CD14-positive monocyte (primary cell): ENCODE results near the gene PAQR8. TPM values are rescaled to one million over a fixed set of nuclear protein-coding genes. Genes with fewer than 3 reads are reported as not detected.

Experiments
- DNase-seq, 3 donors: peaks; one replicate each; pipeline ENCODE4 v3.0.0-alpha.2; 2011 to 2022
- H2AFZ ChIP-seq: 2 replicates; pipeline ENCODE4 v1.6.0; 2012; ENCODE audit warnings: mild to moderate bottlenecking, low read depth, low read length, inconsistent platforms; ENCODE audit not compliant: insufficient read depth, poor library complexity, severe bottlenecking
- H3K27ac ChIP-seq, 2 donors: 1 replicate in 1 of 2; 2 replicates in 1 of 2; pipeline ENCODE4 v1.5.1; 2012 to 2013; ENCODE audit warnings: low read length in 2 of 2, control low read depth in 1 of 2, inconsistent platforms in 1 of 2, low read depth in 1 of 2, mild to moderate bottlenecking in 1 of 2
- H3K27me3 ChIP-seq, 2 donors: one replicate each; pipeline versions ENCODE4 v1.6.0 to v1.6.1; 2011 to 2013; ENCODE audit warnings: low read length in 2 of 2; ENCODE audit not compliant: control insufficient read depth in 2 of 2, insufficient read depth in 2 of 2
- H3K36me3 ChIP-seq, 2 donors: replicated peaks in 1 of 2; 1 replicate in 1 of 2; 2 replicates in 1 of 2; pipeline versions ENCODE4 v1.5.1 to v1.6.1; 2012 to 2013; ENCODE audit warnings: low read length in 2 of 2, control low read depth in 1 of 2, inconsistent platforms in 1 of 2, mild to moderate bottlenecking in 1 of 2; ENCODE audit not compliant: insufficient read depth in 2 of 2, control insufficient read depth in 1 of 2
- H3K4me1 ChIP-seq, 2 donors: 1 replicate in 1 of 2; 2 replicates in 1 of 2; pipeline versions ENCODE4 v1.5.1 to v1.6.1; 2012 to 2013; ENCODE audit warnings: low read length in 2 of 2, control low read depth in 1 of 2, inconsistent platforms in 1 of 2, mild to moderate bottlenecking in 1 of 2, moderate library complexity in 1 of 2; ENCODE audit not compliant: insufficient read depth in 2 of 2, control insufficient read depth in 1 of 2
- H3K4me2 ChIP-seq: replicated peaks from 2 replicates; pipeline ENCODE3; 2012; ENCODE audit warnings: low read length, moderate library complexity, mild to moderate bottlenecking; ENCODE audit not compliant: poor library complexity, severe bottlenecking; ENCODE audit errors: extremely low read depth
- H3K4me3 ChIP-seq, 3 experiments: fragments of 200-600 bp in 1 of 3; sonication (generic) in 1 of 3; replicated peaks in 1 of 3; 1 replicate in 2 of 3; 2 replicates in 1 of 3; pipeline ENCODE4 v1.5.1; 2011 to 2013; ENCODE audit warnings: low read length in 3 of 3, mild to moderate bottlenecking in 3 of 3, control low read depth in 2 of 3, low read depth in 2 of 3, inconsistent platforms in 1 of 3, moderate library complexity in 1 of 3
- H3K79me2 ChIP-seq: 2 replicates; pipeline ENCODE4 v1.6.0; 2012; ENCODE audit warnings: mild to moderate bottlenecking, control low read depth, inconsistent platforms, low read length, moderate library complexity; ENCODE audit not compliant: insufficient read depth
- H3K9ac ChIP-seq: 2 replicates; pipeline ENCODE4 v1.6.0; 2017; ENCODE audit warnings: low read length, mild to moderate bottlenecking; ENCODE audit not compliant: insufficient read depth, poor library complexity, severe bottlenecking
- H3K9me3 ChIP-seq, 2 donors: replicated peaks in 1 of 2; 1 replicate in 1 of 2; 2 replicates in 1 of 2; pipeline versions ENCODE4 v1.5.1 to v1.6.1; 2012 to 2013; ENCODE audit warnings: low read length in 2 of 2, control low read depth in 1 of 2; ENCODE audit not compliant: control insufficient read depth in 1 of 2, insufficient read depth in 1 of 2
- H4K20me1 ChIP-seq: 2 replicates; pipeline ENCODE4 v1.6.0; 2012; ENCODE audit warnings: mild to moderate bottlenecking, low read length, control low read depth, moderate library complexity; ENCODE audit not compliant: insufficient read depth
- H3K27ac Mint-ChIP-seq, 7 donors: one replicate each; pipeline ENCODE4 v1.8.0; 2020; ENCODE audit warnings: mild to moderate bottlenecking in 7 of 7, mixed read lengths in 7 of 7, moderate library complexity in 6 of 7, inconsistent platforms in 2 of 7
- H3K27me3 Mint-ChIP-seq, 3 donors: one replicate each; pipeline ENCODE4 v1.8.0; 2021 to 2022; ENCODE audit warnings: low read depth in 3 of 3, mild to moderate bottlenecking in 3 of 3, mixed read lengths in 3 of 3, moderate library complexity in 3 of 3, inconsistent platforms in 1 of 3
- H3K36me3 Mint-ChIP-seq, 2 donors: one replicate each; pipeline ENCODE4 v1.8.0; 2020; ENCODE audit warnings: mixed read lengths in 2 of 2, inconsistent platforms in 1 of 2, mild to moderate bottlenecking in 1 of 2
- H3K4me1 Mint-ChIP-seq: one replicate; pipeline ENCODE4 v1.8.0; 2020; ENCODE audit warnings: mild to moderate bottlenecking, mixed read lengths
- H3K4me3 Mint-ChIP-seq, 2 donors: one replicate each; pipeline ENCODE4 v1.8.0; 2020; ENCODE audit warnings: mild to moderate bottlenecking in 2 of 2, mixed read lengths in 2 of 2, moderate library complexity in 1 of 2
- H3K9me3 Mint-ChIP-seq, 7 donors: one replicate each; pipeline ENCODE4 v1.8.0; 2020 to 2022; ENCODE audit warnings: mixed read lengths in 7 of 7, mild to moderate bottlenecking in 6 of 7, moderate library complexity in 6 of 7, inconsistent platforms in 2 of 7
- WGBS: methylation state at CpG from one replicate; pipeline ENCODE4 v1.1.5; 2013; ENCODE audit warnings: missing lambda C conversion rate; ENCODE audit not compliant: insufficient coverage; 5-methylcytosine and 5-hydroxymethylcytosine counted together
- intact Hi-C, 2 donors: fragments of 100-400 bp; cut with micrococcal nuclease; formaldehyde crosslinking; loops; one replicate each; pipeline versions ENCODE4 v1.15.0 to v1.15.1; 2023
- polyA minus RNA-seq: library from RNA; depleted of rRNA, polyadenylated mRNA; stranded (reverse); fragments of >200 nt; gene quantifications from 2 replicates; pipeline ENCODE4 v1.2.3, GENCODE V29; 2012
- polyA plus RNA-seq, 3 donors: library from polyadenylated mRNA; depleted of rRNA in 1 of 3; unstranded in 2 of 3; stranded (reverse) in 1 of 3; fragments of 300-500 nt in 2 of 3; fragments of >200 nt in 1 of 3; fragmentation: Illumina TruSeq in 2 of 3; gene quantifications; 1 replicate in 2 of 3; 2 replicates in 1 of 3; pipeline ENCODE4 v1.2.3, GENCODE V29; 2012 to 2021
- total RNA-seq, 12 experiments: library from RNA in 1 of 12; stranded (reverse) in 1 of 12; fragments of 120-200 nt in 1 of 12; gene quantifications; one replicate each; pipeline ENCODE4 v1.2.4 and lab custom pipeline; 2013 to 2026; ENCODE audit warnings: mixed read lengths in 6 of 12, inconsistent platforms in 1 of 12
- TF ChIP-seq, protein P1 (sequence below): fragments of 200-600 bp; IDR thresholded peaks from one replicate; pipeline ENCODE4 v1.8.0; 2022; ENCODE audit warnings: antibody characterized with exemption, mild to moderate bottlenecking

The PAQR8 gene, protein sequence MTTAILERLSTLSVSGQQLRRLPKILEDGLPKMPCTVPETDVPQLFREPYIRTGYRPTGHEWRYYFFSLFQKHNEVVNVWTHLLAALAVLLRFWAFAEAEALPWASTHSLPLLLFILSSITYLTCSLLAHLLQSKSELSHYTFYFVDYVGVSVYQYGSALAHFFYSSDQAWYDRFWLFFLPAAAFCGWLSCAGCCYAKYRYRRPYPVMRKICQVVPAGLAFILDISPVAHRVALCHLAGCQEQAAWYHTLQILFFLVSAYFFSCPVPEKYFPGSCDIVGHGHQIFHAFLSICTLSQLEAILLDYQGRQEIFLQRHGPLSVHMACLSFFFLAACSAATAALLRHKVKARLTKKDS
- 8.4 TPM for total RNA-seq (2013)
- polyA plus RNA-seq (10 to 100 TPM in 1 of 3 donors, 1 to 10 TPM in 2; 2.4 to 17.4 (median 6.8) TPM), polyA minus RNA-seq (2.9 and 3.7 TPM in 2 replicates), total RNA-seq (lab: John Stamatoyannopoulos, UW) (1.3 to 9.6 (median 4.1) reads per million in 11 experiments)

DNA sequence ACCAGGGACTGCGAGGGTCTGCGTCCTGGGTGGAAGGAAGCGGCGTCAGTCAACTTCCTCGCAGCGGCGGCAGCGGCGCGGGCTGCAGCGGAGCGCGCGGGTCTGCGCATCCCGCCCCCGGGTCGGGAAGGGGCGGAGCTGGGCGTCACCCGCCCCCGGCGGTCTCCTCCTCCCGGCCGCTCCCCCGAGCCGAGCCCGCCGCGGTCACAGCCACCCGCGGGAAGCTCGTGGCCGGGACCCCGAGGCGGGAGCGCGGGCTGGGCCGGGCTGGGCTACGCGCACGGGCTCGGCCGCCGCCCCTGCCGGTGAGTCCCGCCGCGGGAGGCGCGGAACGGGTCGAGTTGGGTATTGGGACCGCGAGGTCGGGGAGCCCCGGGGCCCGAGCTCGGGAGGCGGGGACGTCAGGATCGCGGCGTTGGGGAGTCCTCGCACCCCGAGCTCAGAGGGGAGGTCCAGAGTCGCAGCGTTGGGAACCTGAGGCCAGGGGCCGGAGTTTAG, at the start of gene PAQR8:
TSS of gene PAQR8 (plus strand) at position 207 of the 498 bp plus-strand sequence. CDS start 41,063 bp downstream, outside the sequence.
- DNase-seq: peak; percentile 57 to 69 (median 68)

DNA sequence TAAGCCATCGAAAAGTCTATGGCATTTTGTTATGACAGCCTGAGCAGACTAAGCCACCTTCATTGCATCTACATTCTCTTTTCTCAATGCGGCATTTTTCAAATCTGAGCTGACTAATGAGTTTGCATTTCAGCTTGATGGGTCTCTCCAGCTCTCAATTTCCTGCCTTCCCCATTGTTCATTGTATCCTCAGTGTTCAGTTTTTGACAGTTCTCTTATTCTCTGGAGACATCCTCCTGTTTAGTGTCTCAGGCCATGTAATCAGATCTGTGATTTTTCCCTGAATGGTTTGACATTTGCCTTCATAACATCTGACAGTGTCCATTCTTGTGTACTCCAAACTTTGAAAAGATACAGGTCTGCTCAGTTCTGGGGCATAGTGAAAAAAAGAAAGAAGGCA, 49.5 kb upstream of the PAQR8 start:
- Histone ChIP-seq H3K9ac (no peak overlapping the region), H3K4me1 (peaks cover 33 to 37% of the 10 kb centered on the region in 2 donors), H3K79me2 (no peaks in the 10 kb centered on the region), H4K20me1 (no peaks in the 10 kb centered on the region), H3K27me3 (no peaks in the 10 kb centered on the region), H3K4me3 (no peak overlapping the region), H3K36me3 (no peaks in the 10 kb centered on the region), H2AFZ (no peak overlapping the region), H3K9me3 (no peaks in the 10 kb centered on the region), H3K27ac (no peak overlapping the region), H3K4me2 (no peak overlapping the region)
- intact Hi-C loops: no loop called here
- Mint-ChIP-seq H3K27ac (no peak overlapping the region), H3K27me3 (no peaks in the 10 kb centered on the region), H3K4me3 (no peak overlapping the region), H3K36me3 (no peaks in the 10 kb centered on the region), H3K9me3 (no peaks in the 10 kb centered on the region), H3K4me1 (peaks cover 28% of the 10 kb centered on the region)
- TF ChIP-seq, protein P1, sequence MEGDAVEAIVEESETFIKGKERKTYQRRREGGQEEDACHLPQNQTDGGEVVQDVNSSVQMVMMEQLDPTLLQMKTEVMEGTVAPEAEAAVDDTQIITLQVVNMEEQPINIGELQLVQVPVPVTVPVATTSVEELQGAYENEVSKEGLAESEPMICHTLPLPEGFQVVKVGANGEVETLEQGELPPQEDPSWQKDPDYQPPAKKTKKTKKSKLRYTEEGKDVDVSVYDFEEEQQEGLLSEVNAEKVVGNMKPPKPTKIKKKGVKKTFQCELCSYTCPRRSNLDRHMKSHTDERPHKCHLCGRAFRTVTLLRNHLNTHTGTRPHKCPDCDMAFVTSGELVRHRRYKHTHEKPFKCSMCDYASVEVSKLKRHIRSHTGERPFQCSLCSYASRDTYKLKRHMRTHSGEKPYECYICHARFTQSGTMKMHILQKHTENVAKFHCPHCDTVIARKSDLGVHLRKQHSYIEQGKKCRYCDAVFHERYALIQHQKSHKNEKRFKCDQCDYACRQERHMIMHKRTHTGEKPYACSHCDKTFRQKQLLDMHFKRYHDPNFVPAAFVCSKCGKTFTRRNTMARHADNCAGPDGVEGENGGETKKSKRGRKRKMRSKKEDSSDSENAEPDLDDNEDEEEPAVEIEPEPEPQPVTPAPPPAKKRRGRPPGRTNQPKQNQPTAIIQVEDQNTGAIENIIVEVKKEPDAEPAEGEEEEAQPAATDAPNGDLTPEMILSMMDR: no peak
- no peak for DNase-seq
- 100% methylated on average over 2 of the region's 2 CpGs for WGBS

More for the DNA sequence above, at the start of gene PAQR8:
- peaks cover 39% of the 10 kb centered on the region for H3K4me1 Mint-ChIP-seq
- peaks cover 1 to 9% of the 10 kb centered on the region in 2 donors for H3K36me3 ChIP-seq
- peak within 1 kb of the TSS; percentile 81 for H3K4me2 ChIP-seq
- H2AFZ ChIP-seq: peak within 1 kb of the TSS; percentile 92
- intact Hi-C loops: loop anchor here (5.0 kb wide), 2 partner anchors 75 to 80 kb away; partner anchors contain the start of gene MCM3 (in 1 of the 2)
- peaks cover 0 to 1% (median 1%) of the 10 kb centered on the region in 3 donors for H3K27me3 Mint-ChIP-seq
- H3K27me3 ChIP-seq: no peaks in the 10 kb centered on the region
- peak within 1 kb of the TSS; percentile 81 to 98 (median 90) for H3K4me3 ChIP-seq
- H3K36me3 Mint-ChIP-seq: peaks cover 6 to 8% of the 10 kb centered on the region in 2 donors
- peak within 1 kb of the TSS; percentile 89 to 94 (median 94) for H3K27ac Mint-ChIP-seq
- peaks cover 31 to 39% of the 10 kb centered on the region in 2 donors for H3K4me1 ChIP-seq
- H3K9me3 Mint-ChIP-seq: no peaks in the 10 kb centered on the region
- peak within 1 kb of the TSS; percentile 86 to 92 for H3K27ac ChIP-seq
- H3K9ac ChIP-seq: peak within 1 kb of the TSS; percentile 83
- under 1% methylated on average over 69 of the region's 69 CpGs for WGBS
- TF ChIP-seq, protein P1: no peak
- peaks cover 5% of the 10 kb centered on the region for H4K20me1 ChIP-seq
- no peaks in the 10 kb centered on the region for H3K9me3 ChIP-seq
- peaks cover 47% of the 10 kb centered on the region for H3K79me2 ChIP-seq
- peak within 1 kb of the TSS; percentile 99 for H3K4me3 Mint-ChIP-seq
